ENCODE measurements around the gene RPS27L.
"Not testable (repeated sequence)": the region's sequence is repeated elsewhere in the genome, so short reads cannot be mapped to it uniquely, and the experiment has no call there.

RPS27L gene

GRCh38 chr15:63103416-63103815, 53.9 kb downstream of the RPS27L start:
- H3K9me3 ChIP-seq, result no peaks in the 10 kb centered on the region
- H3K36me3 ChIP-seq, result no peaks in the 10 kb centered on the region
- intact Hi-C loops (cut with DNase I; ENCODE audit: low total_unique reads), result no loop called here
- peaks cover 0 to 22% (median 4%) of the 10 kb centered on the region in 4 donors for H3K4me1 ChIP-seq
- H3K27ac ChIP-seq, result no peak overlapping the region
- no peaks in the 10 kb centered on the region for H3K27me3 ChIP-seq
- no peak for DNase-seq
- no peak overlapping the region for H3K4me3 ChIP-seq
- no peak for TF ChIP-seq CTCF (IDR thresholded peaks at IDR 0.05)

GRCh38 chr15:63099581-63099980, 57.7 kb downstream of the RPS27L start:
- intact Hi-C loops (cut with DNase I; ENCODE audit: low total_unique reads); DNase-seq: not testable (repeated sequence)

GRCh38 chr15:63098901-63099300, 58.4 kb downstream of the RPS27L start:
- H3K9me3 ChIP-seq; H3K27me3 ChIP-seq; H3K27ac ChIP-seq; H3K4me3 ChIP-seq; DNase-seq; intact Hi-C loops (cut with DNase I; ENCODE audit: low total_unique reads); H3K36me3 ChIP-seq; H3K4me1 ChIP-seq: not testable (repeated sequence)

More at GRCh38 chr15:63099581-63099980, 57.7 kb downstream of the RPS27L start:
- H3K4me3 ChIP-seq, H3K4me1 ChIP-seq, H3K9me3 ChIP-seq, H3K27ac ChIP-seq, H3K27me3 ChIP-seq, H3K36me3 ChIP-seq: not testable (repeated sequence)
